ENCODE measurements around the gene HSH2D. TPM values are rescaled to one million over a fixed set of nuclear protein-coding genes. Genes with fewer than 3 reads are reported as not detected.

HSH2D gene
- total and polyA plus RNA-seq, 2 of the 13 experiments (the other 11 are each of a cell fraction or from before 2014, with no cell fraction given) = 0.69 to 3.2 TPM

- WGBS (ENCODE audit: low lambda C conversion rate) = 100% methylated on average over 1 of the region's 3 CpGs
- POLR2A ChIA-PET = interaction anchor here (0.9 kb wide), 1 partner anchor 9 kb away, joined by 3 read pairs; the partner anchor contains the start of gene AP1M1
- CTCF ChIA-PET (ENCODE audit: low intra/inter-chr PET ratio, low total read pairs) = no interaction called here
- no TSS peak for BruUV-seq (replicated peaks)
- H2AFZ ChIP-seq (ENCODE audit: low read length) = no peak overlapping the region
- ATAC-seq (no peak), FAIRE-seq (no peak), DNase-seq (ENCODE audit: low spot score) (no peak)
- peaks cover 20 to 34% of the 10 kb centered on the region in 2 experiments for H3K36me3 ChIP-seq (replicated peaks in 1 of 2; ENCODE audit: control insufficient read depth in 1 of 2, insufficient read depth in 2 of 2, low read length in 2 of 2)
- no peak for TF ChIP-seq ZXDC (CRISPR knock-in tag; IDR thresholded peaks at IDR 0.05)
- no peak for TF ChIP-seq ZNF607 (CRISPR knock-in tag; IDR thresholded peaks at IDR 0.05; ENCODE audit: borderline replicate concordance)
- TF ChIP-seq MED1 (CRISPR knock-in tag; IDR thresholded peaks at IDR 0.05) = no peak
- no peak for TF ChIP-seq FOXA1 (IDR thresholded peaks at IDR 0.05)
- no peak for TF ChIP-seq FOXA1 (CRISPR knock-in tag; IDR thresholded peaks at IDR 0.05)
- TF ChIP-seq ZNF160 (CRISPR knock-in tag; IDR thresholded peaks at IDR 0.05) = no peak
- no peak for TF ChIP-seq MTA3 (CRISPR knock-in tag; IDR thresholded peaks at IDR 0.05)
- TF ChIP-seq REXO4 (CRISPR knock-in tag; IDR thresholded peaks at IDR 0.05; ENCODE audit: borderline replicate concordance) = no peak
- no peak for TF ChIP-seq TBL1XR1 (IDR thresholded peaks at IDR 0.05; ENCODE audit: borderline replicate concordance, low read length, partially characterized antibody)
- no peak for TF ChIP-seq SMYD3 (CRISPR knock-in tag; IDR thresholded peaks at IDR 0.05)
- TF ChIP-seq FOXP1 (IDR thresholded peaks at IDR 0.05) = no peak
- no peak for TF ChIP-seq FOXP1 (CRISPR knock-in tag; IDR thresholded peaks at IDR 0.05)
- no peak for TF ChIP-seq ZNF44 (CRISPR knock-in tag; IDR thresholded peaks at IDR 0.05)
- TF ChIP-seq THAP9 (CRISPR knock-in tag; IDR thresholded peaks at IDR 0.05; ENCODE audit: borderline replicate concordance) = no peak
- no peak for TF ChIP-seq PHB2 (IDR thresholded peaks at IDR 0.05; ENCODE audit: partially characterized antibody)
- TF ChIP-seq THAP11 (CRISPR knock-in tag; IDR thresholded peaks at IDR 0.05) = no peak
- no peak for TF ChIP-seq TEF (CRISPR knock-in tag; IDR thresholded peaks at IDR 0.05)
- no peak for TF ChIP-seq ZNF121 (CRISPR knock-in tag; IDR thresholded peaks at IDR 0.05)
- no peak for TF ChIP-seq ZNF7 (CRISPR knock-in tag; IDR thresholded peaks at IDR 0.05)
- TF ChIP-seq ZUFSP (CRISPR knock-in tag; IDR thresholded peaks at IDR 0.05; ENCODE audit: borderline replicate concordance) = no peak
- peaks cover 18% of the 10 kb centered on the region for H3K79me2 ChIP-seq (ENCODE audit: insufficient read depth, low read length)
- no peaks in the 10 kb centered on the region for H3K9me3 ChIP-seq (ENCODE audit: low read length)
- no peaks in the 10 kb centered on the region for H4K20me1 ChIP-seq (ENCODE audit: insufficient read depth, low read length)
- H3K4me2 ChIP-seq (ENCODE audit: low read depth, low read length) = no peak overlapping the region
- H3K9ac ChIP-seq (ENCODE audit: insufficient read depth, low read depth, low read length) = no peak overlapping the region
- peaks cover 26% of the 10 kb centered on the region for H3K4me1 ChIP-seq (ENCODE audit: insufficient read depth, low read length)
- intact Hi-C loops (cut with micrococcal nuclease; ENCODE audit: unreplicated experiment) = loop anchor here (10.0 kb wide), 1 partner anchor 554 kb away; no protein-coding TSS in a partner anchor
- in situ Hi-C loops (cut with HindIII; ENCODE audit: extremely low pct_ligation_motif_present, low pct_unique_long_range_greater_than_20kb) = no loop called here
- H3K27ac ChIP-seq (ENCODE audit: extremely low read length, insufficient read depth, low read length) = no peak overlapping the region
- no peak overlapping the region for H3K4me3 ChIP-seq (replicated peaks in 1 of 3; ENCODE audit: insufficient read depth in 1 of 3, low read depth in 2 of 3, low read length in 3 of 3)
- no peaks in the 10 kb centered on the region; a peak in 1 of 5 replicates for H3K27me3 ChIP-seq (ENCODE audit: control insufficient read depth in 1 of 2, insufficient read depth in 2 of 2, low read length in 2 of 2)
These were observed 45.0 kb downstream of the HSH2D start for GRCh38 chr19:16188521-16188920.
